Globus pallidus (tissue), 1 donor: ENCODE data around the gene ANKRD55.
"Not testable (repeated sequence)": the region's sequence is repeated elsewhere in the genome, so short reads cannot be mapped to it uniquely, and the experiment has no call there.

ENCODE experiments used
- DNase-seq: peaks from one replicate; pipeline ENCODE4 v3.0.0-alpha.2; 2015; ENCODE audit warnings: low spot score

Gene ANKRD55

GRCh38 chr5:56253126-56253525 is 20.0 kb upstream of the ANKRD55 start:
- DNase-seq: no peak

- DNase-seq: no peak
These were observed 18.9 kb upstream of the ANKRD55 start for GRCh38 chr5:56251918-56252553.

DNA sequence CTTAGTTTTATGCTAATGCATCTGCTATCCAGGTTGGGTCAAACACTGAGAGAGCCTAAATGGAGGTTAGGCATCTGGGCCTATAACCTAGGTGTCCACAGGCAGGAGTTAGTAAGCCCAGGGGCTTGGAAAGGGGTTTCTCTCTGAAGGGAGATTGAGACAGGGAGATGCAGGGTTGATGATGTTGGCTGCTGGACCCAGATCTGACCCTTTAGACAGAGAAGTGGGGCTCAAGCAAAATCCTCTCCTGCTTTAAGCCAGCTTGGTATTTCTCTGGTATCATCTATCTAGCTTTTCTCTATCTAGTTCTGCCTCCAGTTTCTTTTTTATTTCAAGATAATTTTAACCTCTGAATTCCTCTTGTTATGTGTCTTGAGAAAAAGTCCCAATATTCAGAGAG is 18.3 kb upstream of the ANKRD55 start:
- no peak for DNase-seq

DNA sequence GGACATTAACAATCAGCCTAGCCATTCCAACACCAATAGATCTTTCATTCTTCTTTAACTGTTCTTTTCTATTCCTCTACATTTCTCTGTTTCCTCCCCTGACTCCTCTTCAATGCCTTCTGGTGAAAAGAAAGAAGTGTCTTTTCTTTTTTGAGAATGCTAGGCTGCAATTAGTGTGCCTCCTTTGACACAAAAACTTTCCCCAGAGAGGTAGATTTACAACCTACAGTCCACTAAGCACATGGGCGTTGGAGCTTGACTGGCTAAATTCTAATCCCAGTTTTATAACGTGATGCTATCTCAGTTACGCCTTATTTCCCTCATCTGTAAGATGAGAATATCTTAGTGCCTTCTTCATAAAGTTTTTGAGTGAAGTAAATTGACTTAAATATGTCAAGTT is 16.9 kb upstream of the ANKRD55 start:
- DNase-seq: no peak

DNA sequence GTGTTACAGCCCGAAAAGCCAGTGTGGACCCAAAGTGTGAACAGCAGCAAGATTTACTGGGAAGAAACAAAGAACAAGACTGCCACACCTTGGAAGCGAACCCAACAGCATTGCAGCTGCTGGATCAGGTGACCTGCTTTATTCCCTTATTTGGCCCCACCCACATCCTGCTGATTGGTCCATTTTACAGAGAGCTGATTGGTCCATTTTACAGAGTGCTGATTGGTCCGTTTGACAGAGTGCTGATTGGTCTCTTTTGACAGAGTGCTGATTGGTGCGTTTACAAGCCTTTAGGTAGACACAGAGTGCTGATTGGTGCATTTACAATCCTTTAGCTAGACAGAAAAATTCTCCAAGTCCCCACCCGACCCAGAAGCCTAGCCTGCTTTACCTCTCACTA is 16.0 kb upstream of the ANKRD55 start:
- DNase-seq: not testable (repeated sequence)

DNA sequence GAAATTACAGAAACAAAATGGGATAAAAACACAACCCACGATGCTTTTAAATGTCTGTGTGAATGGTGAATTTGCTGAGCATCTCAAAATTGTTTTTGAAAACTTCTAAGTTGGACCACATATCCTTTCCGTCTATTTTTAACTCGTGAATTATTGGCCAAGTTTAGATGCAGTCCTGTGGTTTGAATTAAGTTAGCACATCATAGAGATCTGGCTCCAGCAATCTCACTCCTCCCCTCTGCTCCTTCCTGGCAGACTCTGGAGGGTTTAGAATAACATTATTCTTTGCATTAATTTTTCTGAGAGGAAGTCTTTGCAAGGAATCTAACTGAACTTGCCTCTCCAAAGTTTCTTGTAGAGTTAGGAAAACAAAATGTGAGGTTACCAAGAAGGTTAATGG is 14.5 kb upstream of the ANKRD55 start:
- DNase-seq: no peak

DNA sequence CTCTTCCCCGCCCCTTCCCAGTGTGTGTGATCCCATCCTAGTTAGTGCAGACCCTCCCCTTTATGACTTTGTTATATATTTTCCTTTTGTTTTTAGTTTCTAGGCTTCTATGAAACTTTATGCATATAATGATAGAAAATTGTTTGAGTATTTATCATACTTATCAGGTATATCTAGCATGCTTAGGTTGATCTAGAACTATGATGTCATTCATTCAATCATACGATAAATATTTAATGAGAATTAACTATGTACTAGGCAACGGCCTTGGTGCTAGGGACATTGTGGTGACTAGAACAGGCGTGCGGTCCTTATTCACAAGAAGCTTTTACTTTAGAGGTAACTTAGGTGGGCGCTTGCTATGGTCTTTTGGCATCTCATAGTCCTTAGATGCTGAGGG is 13.6 kb upstream of the ANKRD55 start:
- no peak for DNase-seq

GRCh38 chr5:56245481-56245880 is 12.4 kb upstream of the ANKRD55 start:
- DNase-seq: no peak

- no peak for DNase-seq
These were observed 11.5 kb upstream of the ANKRD55 start for GRCh38 chr5:56244627-56245026.

DNA sequence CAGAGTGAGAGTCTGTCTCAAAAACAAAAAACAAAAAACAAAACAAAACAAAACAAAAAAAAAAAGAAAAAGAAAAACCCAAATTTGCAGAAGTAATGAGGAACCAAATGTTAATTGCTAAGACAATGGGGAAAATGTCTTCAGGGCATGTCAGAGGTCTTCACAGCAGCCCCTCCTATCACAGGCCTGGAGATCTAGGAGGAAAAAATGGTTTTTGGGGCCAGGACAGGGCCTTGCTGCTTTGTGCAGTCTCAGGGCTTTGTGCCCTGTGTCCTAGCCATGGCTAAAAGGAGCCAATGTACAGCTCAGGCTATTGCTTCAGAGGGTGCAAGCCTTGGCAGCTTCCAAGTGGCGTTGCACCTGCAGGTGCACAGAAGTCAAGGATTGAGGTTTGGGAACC is 9.1 kb upstream of the ANKRD55 start:
- DNase-seq: not testable (repeated sequence)

GRCh38 chr5:56232538-56232937 is 592 bp downstream of the ANKRD55 start:
- DNase-seq: no peak

- no peak for DNase-seq
These were observed 2.6 kb downstream of the ANKRD55 start for GRCh38 chr5:56230576-56230975.

- no peak for DNase-seq
These were observed 4.0 kb downstream of the ANKRD55 start for GRCh38 chr5:56229111-56229510.

- DNase-seq: no peak
These were observed 4.5 kb downstream of the ANKRD55 start for GRCh38 chr5:56228631-56229030.

DNA sequence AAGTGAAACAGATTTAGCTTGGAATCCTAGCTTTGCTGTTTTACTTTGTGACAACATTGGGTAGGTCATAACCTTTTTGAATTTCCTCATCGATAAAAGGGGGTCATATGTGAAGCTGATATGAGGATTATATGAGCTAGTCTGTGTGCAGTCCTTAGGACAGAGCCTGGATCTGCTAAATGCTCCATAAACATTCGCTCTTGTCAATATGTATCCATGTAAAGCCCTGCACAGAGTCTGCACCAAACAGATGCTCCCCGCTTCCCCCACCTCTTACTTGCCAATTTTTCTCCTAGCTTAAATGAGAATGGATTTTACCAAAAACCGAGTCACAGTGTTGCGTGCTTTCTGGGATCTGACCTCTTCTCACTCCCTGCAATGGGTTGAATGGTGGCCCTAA is 5.4 kb downstream of the ANKRD55 start:
- no peak for DNase-seq

GRCh38 chr5:56223298-56223697 is 9.8 kb downstream of the ANKRD55 start:
- not testable (repeated sequence) for DNase-seq

- not testable (repeated sequence) for DNase-seq
These were observed 11.5 kb downstream of the ANKRD55 start for GRCh38 chr5:56221601-56222000.

GRCh38 chr5:56215019-56215830 is 17.9 kb downstream of the ANKRD55 start:
- DNase-seq: no peak

- DNase-seq: not testable (repeated sequence)
These were observed 19.1 kb downstream of the ANKRD55 start for GRCh38 chr5:56213886-56214535.

DNA sequence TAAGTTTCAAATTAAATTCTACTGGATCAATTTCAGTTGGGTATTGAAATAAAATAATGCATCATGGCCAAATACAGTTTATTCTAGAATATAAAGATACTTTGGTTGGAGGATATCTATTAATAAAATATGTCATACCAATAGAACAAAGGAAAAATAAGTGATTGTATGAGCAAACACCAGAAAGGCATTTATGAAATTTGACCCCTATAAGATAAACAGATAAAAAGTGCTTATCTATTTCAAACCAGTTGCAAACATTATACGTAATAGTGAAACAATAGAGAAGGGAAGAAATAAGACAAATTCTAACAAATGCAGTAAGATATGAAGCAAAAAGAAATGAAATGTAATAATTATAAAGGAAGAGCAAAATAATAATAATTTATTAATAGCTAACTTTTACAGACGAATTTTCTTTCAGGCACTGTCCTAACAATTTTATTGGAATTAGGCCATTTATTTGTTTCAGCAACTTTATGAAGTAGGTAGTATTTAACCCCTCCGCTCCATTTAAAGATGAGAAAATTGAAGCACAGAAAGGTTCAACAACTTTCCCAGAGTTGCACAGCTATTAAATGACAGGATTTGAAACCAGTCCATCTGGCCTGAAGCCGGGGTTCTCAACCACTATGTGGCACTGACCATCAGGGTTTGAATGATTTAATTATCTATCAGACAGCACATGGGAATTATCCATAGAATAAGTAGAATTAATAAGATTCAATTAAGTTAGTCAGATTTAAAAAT is 20.8 kb downstream of the ANKRD55 start:
- no peak for DNase-seq

- no peak for DNase-seq
These were observed 21.7 kb downstream of the ANKRD55 start for GRCh38 chr5:56211298-56211865.

DNA sequence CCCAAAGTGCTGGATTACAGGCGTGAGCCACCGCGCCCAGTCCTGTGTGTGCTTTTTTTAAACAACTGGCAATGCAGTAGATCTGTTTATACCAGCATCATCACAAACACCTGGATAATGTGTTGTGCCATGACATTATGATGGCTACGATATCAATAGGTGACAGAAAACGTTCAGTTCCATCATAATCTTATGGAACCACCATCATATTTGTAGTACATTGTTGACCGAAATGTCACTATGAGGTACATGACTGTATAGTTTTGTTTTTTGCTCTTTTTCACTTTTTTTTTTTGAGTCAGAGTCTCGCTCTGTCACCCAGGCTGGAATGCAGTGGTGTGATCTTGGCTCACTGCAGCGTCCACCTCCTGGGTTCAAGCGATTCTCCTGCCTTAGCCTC is 24.4 kb downstream of the ANKRD55 start:
- DNase-seq: no peak
